IMR-90 (cell line): ENCODE data around the gene SERPINF2.
A peak's percentile ranks its signal among the peaks of the same experiment; 100 is the strongest.

Experiments
- BHLHE40 ChIP-seq: fragments of 150-350 bp; IDR thresholded peaks from 2 replicates; pipeline ENCODE4 v1.6.1; 2016; ENCODE audit warnings: mild to moderate bottlenecking, low read depth, low read length
- CTCF ChIP-seq: conservative IDR thresholded peaks from 2 replicates; pipeline ENCODE4 v1.5.1; 2012; ENCODE audit warnings: mild to moderate bottlenecking, low read depth, low read length, improper control_type of control experiment
- FOS ChIP-seq: fragments of 150-350 bp; IDR thresholded peaks from 2 replicates; pipeline ENCODE4 v1.6.1; 2016; ENCODE audit warnings: low read depth, low read length
- MAFK ChIP-seq: IDR thresholded peaks from 2 replicates; pipeline ENCODE4 v1.6.1; 2012; ENCODE audit warnings: low read depth, low read length, improper control_type of control experiment
- MXI1 ChIP-seq: IDR thresholded peaks from 2 replicates; pipeline ENCODE4 v1.6.1; 2012; ENCODE audit warnings: low read depth, mild to moderate bottlenecking, low read length, moderate library complexity, borderline replicate concordance
- POLR2A ChIP-seq: IDR thresholded peaks from 2 replicates; pipeline ENCODE4 v1.6.1; 2012; ENCODE audit warnings: mild to moderate bottlenecking, low read depth, low read length
- RAD21 ChIP-seq: IDR thresholded peaks from 2 replicates; pipeline ENCODE4 v1.6.1; 2012; ENCODE audit warnings: low read length, improper control_type of control experiment
- RCOR1 ChIP-seq: IDR thresholded peaks from 2 replicates; pipeline ENCODE4 v1.6.1; 2012; ENCODE audit warnings: mild to moderate bottlenecking, low read length, improper control_type of control experiment; ENCODE audit not compliant: insufficient replicate concordance
- SMC3 ChIP-seq: fragments of 150-350 bp; IDR thresholded peaks from 2 replicates; pipeline ENCODE4 v1.6.1; 2016; ENCODE audit warnings: low read depth, mild to moderate bottlenecking, antibody characterized with exemption, low read length, moderate library complexity
- USF2 ChIP-seq: fragments of 150-350 bp; IDR thresholded peaks from 2 replicates; pipeline ENCODE4 v1.6.1; 2017; ENCODE audit warnings: mild to moderate bottlenecking, antibody characterized with exemption, low read length, low read depth

GRCh38 chr17:1724351-1724868 is 18.3 kb upstream of the SERPINF2 start, which contains the start of gene WDR81:
- TF ChIP-seq CTCF (no peak), MAFK (no peak), POLR2A (no peak), MXI1 (peak; percentile 81; the same call in 1 of the 2 replicates), FOS (peak; percentile 76), RAD21 (no peak), USF2 (peak; percentile 99), BHLHE40 (peak; percentile 77), RCOR1 (no peak), SMC3 (no peak)
